Lower lobe of right lung (tissue), 2 donors: ENCODE results near the gene FSD1L. TPM values are rescaled to one million over a fixed set of nuclear protein-coding genes. Genes with fewer than 3 reads are reported as not detected.
"Not testable (repeated sequence)": the region's sequence is repeated elsewhere in the genome, so short reads cannot be mapped to it uniquely, and the experiment has no call there.

Source experiments
- ATAC-seq, 2 donors: fragments of 200-7000 bp; cut with Tn5 transposase; one replicate each; pipeline ENCODE4 v1.9.1; 2020 to 2022; ENCODE audit warnings: mild to moderate bottlenecking in 2 of 2, moderate library complexity in 2 of 2
- DNase-seq: peaks from one replicate; pipeline ENCODE4 v3.0.0-alpha.2; 2020
- H3K27ac ChIP-seq: fragments of 200-600 bp; one replicate; pipeline ENCODE4 v1.8.0; 2022
- H3K27me3 ChIP-seq: fragments of 200-600 bp; one replicate; pipeline ENCODE4 v1.8.0; 2022; ENCODE audit warnings: low read depth
- H3K36me3 ChIP-seq: fragments of 200-600 bp; one replicate; pipeline ENCODE4 v1.8.0; 2022; ENCODE audit warnings: mild to moderate bottlenecking
- H3K4me1 ChIP-seq: fragments of 200-600 bp; one replicate; pipeline ENCODE4 v1.8.0; 2022
- H3K4me3 ChIP-seq: fragments of 200-600 bp; one replicate; pipeline ENCODE4 v1.8.0; 2022; ENCODE audit warnings: mild to moderate bottlenecking
- H3K9me3 ChIP-seq: fragments of 200-600 bp; one replicate; pipeline ENCODE4 v1.8.0; 2022
- intact Hi-C: fragments of 100-400 bp; cut with DNase I; formaldehyde crosslinking; loops from one replicate; pipeline ENCODE4 v1.11.0; 2022
- total RNA-seq: library from RNA; stranded (reverse); fragmentation: NEBNext Ultra II Directional; extraction: Animal tissue kit (Norgen Biotek cat#: 25700); gene quantifications from one replicate; pipeline ENCODE4 v1.2.1, GENCODE V29; 2021
- TF ChIP-seq, protein P1 (sequence below): fragments of 200-600 bp; IDR thresholded peaks from one replicate; pipeline ENCODE4 v1.8.0; 2022; ENCODE audit warnings: antibody characterized with exemption, mild to moderate bottlenecking
- donor health status: DM: no; HTN: yes; CAD: no; lungs with severe emphysema.

FSD1L gene
- total RNA-seq, 1 donor from 2014 or later = 7.2 TPM

DNA sequence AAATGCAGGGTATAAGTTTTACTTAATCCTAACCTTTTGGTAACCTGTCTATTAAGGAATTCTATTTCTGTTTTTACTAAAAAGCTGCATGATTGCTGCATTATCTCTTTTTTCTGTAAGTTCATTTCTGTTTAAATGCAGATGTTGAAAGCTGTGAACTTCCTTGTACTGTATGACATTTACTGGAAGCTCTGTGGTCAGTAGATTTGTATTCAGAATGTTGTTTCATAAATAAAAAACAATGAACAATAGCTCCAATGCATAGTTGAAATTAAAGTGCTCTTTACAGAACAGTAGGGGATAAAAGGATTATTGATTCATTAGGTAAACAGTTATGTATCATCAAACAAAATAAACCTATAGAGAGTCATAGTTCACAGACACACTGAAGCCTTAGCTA lies 63.6 kb downstream of the FSD1L start:
- intact Hi-C loops = no loop called here
- TF ChIP-seq, protein P1, sequence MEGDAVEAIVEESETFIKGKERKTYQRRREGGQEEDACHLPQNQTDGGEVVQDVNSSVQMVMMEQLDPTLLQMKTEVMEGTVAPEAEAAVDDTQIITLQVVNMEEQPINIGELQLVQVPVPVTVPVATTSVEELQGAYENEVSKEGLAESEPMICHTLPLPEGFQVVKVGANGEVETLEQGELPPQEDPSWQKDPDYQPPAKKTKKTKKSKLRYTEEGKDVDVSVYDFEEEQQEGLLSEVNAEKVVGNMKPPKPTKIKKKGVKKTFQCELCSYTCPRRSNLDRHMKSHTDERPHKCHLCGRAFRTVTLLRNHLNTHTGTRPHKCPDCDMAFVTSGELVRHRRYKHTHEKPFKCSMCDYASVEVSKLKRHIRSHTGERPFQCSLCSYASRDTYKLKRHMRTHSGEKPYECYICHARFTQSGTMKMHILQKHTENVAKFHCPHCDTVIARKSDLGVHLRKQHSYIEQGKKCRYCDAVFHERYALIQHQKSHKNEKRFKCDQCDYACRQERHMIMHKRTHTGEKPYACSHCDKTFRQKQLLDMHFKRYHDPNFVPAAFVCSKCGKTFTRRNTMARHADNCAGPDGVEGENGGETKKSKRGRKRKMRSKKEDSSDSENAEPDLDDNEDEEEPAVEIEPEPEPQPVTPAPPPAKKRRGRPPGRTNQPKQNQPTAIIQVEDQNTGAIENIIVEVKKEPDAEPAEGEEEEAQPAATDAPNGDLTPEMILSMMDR = no peak
- Histone ChIP-seq H3K4me3 (no peak overlapping the region), H3K4me1 (no peaks in the 10 kb centered on the region), H3K36me3 (peaks cover 8% of the 10 kb centered on the region), H3K27me3 (no peaks in the 10 kb centered on the region), H3K27ac (no peak overlapping the region), H3K9me3 (no peaks in the 10 kb centered on the region)
- DNase-seq (no peak), ATAC-seq (no peak)

DNA sequence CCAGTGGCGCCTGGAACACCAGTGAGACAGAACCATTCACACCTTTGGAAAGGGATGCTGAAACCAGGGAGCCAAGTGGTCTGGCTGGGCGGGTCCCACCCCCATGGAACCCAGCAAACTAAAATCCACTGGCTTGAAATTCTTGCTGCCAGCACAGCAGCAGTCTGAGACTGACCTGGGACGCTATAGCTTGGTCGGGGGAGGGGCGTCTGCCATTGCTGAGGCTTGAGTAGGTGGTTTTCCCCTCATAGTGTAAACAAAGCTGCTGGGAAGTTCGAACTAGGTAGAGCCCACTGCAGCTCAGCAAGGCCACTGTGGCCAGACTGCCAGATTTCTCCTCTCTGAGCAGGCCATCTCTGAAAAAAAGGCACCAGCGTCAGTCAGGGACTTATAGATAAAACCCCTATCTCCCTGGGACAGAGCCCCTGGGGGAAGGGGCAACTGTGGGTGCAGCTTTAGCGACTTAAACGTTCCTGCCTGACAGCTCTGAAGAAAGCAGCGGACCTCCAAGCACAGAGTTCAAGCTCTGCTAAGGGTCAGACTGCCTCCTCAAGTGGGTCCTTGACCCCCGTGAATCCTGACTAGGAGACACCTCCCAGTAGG lies 68.1 kb downstream of the FSD1L start:
- no peak overlapping the region for H3K4me3 ChIP-seq
- ATAC-seq = no peak
- intact Hi-C loops = no loop called here
- no peak for DNase-seq
- H3K9me3 ChIP-seq = no peaks in the 10 kb centered on the region
- TF ChIP-seq, protein P1 = no peak
- H3K36me3 ChIP-seq = peaks cover 4% of the 10 kb centered on the region
- no peaks in the 10 kb centered on the region for H3K4me1 ChIP-seq
- H3K27ac ChIP-seq = no peak overlapping the region
- no peaks in the 10 kb centered on the region for H3K27me3 ChIP-seq

DNA sequence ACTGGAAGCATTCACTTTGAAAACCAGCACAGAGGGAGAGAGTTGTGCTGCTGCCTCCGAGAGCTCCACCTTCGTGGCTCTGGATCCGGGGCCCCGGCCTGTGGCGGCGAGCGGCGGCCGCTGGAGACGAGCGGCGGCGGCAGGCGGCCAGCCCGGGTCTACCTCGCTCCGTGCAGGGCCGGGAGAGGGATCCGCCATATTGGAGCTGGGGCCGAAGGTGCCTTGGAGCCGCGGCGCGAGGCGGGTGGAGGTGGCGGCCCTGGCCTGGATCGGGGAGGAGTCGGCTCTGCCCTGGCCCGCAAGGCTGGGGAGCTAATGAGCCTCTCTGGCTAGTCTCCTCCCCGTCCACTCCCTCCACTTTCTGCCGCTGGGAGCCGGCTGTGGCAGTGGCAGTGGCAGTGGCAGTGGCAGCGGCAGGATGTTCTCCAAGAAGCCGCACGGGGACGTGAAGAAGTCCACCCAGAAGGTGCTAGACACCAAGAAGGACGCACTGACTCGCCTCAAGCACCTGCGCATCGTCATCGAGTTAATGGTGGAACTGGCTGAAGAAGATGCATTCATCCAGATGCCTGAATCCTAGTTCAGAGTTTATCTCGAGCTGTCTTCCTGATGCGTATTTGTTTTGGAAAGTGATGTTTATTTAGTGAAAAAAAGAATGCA lies 72.0 kb downstream of the FSD1L start:
- ATAC-seq = peak; percentile 81 to 86
- Histone ChIP-seq H3K27ac (peak overlapping the region; percentile 72), H3K4me3 (peak overlapping the region; percentile 51)
- H3K4me1 ChIP-seq, H3K9me3 ChIP-seq, H3K27me3 ChIP-seq, intact Hi-C loops, H3K36me3 ChIP-seq: not testable (repeated sequence)
- peak; percentile 51 for DNase-seq

DNA sequence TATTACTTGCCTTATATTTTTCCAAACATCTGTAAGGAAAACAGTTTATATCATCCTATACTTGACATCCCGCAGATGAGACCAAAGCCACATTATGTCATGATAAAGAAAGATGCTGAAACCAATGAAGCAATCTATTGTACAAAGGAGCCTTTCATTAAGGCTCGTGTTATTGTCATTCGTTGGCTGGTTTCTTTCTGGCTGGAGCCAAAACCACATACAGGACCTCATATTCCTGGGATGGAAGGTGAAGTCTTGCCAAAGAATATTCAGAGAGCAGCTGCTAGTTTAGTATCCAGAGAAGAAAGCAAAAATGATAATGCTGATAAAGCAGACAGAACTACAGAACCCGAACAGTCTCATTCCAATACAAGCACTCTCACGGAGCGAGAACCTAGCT lies 73.2 kb downstream of the FSD1L start:
- H3K4me3 ChIP-seq, H3K9me3 ChIP-seq, H3K4me1 ChIP-seq, ATAC-seq, intact Hi-C loops, H3K27ac ChIP-seq, H3K36me3 ChIP-seq, DNase-seq, H3K27me3 ChIP-seq: not testable (repeated sequence)

DNA sequence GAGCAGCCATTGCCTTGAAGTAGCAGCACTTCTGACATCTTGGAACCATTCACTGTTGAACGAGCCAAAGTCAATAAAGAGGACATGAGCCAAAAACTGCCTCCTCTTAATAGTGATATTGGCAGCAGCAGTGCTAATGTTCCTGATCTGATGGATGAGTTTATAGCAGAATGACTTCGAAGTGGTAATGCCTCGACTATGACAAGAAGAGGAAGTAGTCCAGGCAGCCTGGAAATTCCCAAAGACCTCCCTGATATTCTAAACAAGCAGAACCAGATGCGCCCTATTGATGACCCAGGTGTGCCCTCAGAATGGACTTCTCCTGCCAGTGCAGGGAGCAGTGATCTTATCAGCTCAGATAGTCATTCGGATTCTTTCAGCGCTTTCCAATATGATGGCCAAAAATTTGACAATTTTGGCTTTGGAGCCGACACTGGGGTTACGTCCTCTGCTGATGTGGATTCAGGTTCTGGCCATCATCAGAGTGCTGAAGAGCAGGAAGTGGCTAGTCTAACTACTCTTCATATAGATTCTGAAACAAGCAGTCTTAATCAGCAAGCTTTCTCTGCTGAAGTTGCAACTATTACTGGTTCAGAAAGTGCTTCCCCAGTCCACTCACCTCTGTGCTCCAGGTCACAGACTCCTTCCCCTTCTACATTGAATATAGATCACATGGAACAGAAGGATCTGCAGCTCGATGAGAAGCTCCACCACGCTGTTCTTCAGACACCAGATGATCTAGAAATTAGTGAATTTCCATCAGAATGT lies 75.0 kb downstream of the FSD1L start:
- H3K36me3 ChIP-seq, ATAC-seq, intact Hi-C loops: not testable (repeated sequence)

DNA sequence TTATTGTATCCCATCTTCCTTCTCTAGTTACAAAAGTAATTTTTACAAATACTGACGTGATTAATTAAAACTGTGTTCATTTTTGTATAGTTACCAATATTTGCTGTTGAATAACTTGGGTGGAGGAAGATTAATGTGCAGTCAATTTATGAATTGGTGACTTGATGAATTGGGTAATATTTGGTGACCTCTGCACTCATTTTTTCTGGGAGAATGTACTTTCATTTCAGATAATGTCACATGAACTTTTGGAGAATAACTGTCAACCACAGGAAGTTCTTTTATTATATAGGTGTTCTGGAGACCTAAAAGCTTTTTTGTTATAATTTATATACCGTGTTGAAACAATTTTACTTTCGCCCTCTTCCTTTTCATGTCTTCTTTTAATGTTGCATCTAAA lies 83.7 kb downstream of the FSD1L start:
- Histone ChIP-seq H3K27ac (no peak overlapping the region), H3K27me3 (no peaks in the 10 kb centered on the region), H3K4me1 (no peaks in the 10 kb centered on the region), H3K4me3 (no peak overlapping the region), H3K9me3 (peaks cover 3% of the 10 kb centered on the region), H3K36me3 (no peaks in the 10 kb centered on the region)
- intact Hi-C loops = no loop called here
- ATAC-seq = no peak
- DNase-seq = no peak
- TF ChIP-seq, protein P1 = no peak

More for the DNA sequence above, 75.0 kb downstream of the FSD1L start:
- H3K27me3 ChIP-seq, H3K4me3 ChIP-seq, H3K4me1 ChIP-seq, DNase-seq, H3K27ac ChIP-seq, H3K9me3 ChIP-seq: not testable (repeated sequence)
